Fibroblast of mammary gland (primary cell): ENCODE measurements around the gene CHCHD4.

Experiments
- DNase-seq: peaks from one replicate; pipeline ENCODE4 v3.0.0-alpha.2; 2010; ENCODE audit warnings: low read depth
- H3K4me3 ChIP-seq: 2 replicates; pipeline ENCODE4 v1.5.1; 2011; ENCODE audit warnings: low read depth, mild to moderate bottlenecking, low read length, moderate library complexity; ENCODE audit not compliant: control insufficient read depth
- TF ChIP-seq, protein P1 (sequence below): conservative IDR thresholded peaks from 2 replicates; pipeline ENCODE4 v1.5.1; 2011; ENCODE audit warnings: low read depth, low read length, inconsistent platforms; ENCODE audit not compliant: control insufficient read depth, insufficient read depth

Gene CHCHD4

DNA sequence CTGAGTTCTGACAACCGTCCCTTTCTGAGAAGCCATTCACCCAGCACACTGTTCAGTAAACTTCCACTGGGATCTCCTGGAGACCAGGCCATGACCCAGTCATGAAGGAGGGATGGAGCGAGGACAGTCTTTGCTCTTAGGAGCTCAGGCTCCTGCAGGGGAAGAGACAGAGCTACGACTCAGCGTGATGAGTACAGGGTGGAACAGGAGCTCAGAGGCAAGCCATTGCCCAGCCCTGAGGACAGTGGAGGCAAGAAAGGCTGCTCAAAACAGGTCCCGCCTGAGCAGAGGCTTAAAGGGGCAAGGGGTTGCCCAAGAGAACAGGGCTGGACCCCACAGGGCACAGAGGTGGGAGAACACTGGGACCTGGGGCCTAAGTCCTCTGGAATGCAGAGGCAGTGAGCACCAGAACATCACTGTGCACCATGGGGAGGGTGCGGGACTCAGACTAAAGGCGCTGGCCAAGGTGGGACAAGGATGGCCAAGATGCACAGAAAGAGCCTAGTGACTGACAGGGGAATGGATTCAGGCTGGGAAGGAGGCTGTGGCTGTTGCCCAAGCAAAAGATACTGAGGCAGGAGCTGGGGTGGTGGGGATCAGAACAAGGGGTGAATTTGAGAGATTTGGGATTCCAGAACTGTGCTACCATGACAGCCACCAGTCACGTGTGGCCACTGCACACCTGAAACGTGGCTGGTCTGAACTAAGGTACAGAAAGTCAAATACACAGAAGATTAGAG, 26.0 kb upstream of the CHCHD4 start:
- TF ChIP-seq, protein P1, sequence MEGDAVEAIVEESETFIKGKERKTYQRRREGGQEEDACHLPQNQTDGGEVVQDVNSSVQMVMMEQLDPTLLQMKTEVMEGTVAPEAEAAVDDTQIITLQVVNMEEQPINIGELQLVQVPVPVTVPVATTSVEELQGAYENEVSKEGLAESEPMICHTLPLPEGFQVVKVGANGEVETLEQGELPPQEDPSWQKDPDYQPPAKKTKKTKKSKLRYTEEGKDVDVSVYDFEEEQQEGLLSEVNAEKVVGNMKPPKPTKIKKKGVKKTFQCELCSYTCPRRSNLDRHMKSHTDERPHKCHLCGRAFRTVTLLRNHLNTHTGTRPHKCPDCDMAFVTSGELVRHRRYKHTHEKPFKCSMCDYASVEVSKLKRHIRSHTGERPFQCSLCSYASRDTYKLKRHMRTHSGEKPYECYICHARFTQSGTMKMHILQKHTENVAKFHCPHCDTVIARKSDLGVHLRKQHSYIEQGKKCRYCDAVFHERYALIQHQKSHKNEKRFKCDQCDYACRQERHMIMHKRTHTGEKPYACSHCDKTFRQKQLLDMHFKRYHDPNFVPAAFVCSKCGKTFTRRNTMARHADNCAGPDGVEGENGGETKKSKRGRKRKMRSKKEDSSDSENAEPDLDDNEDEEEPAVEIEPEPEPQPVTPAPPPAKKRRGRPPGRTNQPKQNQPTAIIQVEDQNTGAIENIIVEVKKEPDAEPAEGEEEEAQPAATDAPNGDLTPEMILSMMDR: no peak
- DNase-seq: no peak
- no peak overlapping the region for H3K4me3 ChIP-seq

DNA sequence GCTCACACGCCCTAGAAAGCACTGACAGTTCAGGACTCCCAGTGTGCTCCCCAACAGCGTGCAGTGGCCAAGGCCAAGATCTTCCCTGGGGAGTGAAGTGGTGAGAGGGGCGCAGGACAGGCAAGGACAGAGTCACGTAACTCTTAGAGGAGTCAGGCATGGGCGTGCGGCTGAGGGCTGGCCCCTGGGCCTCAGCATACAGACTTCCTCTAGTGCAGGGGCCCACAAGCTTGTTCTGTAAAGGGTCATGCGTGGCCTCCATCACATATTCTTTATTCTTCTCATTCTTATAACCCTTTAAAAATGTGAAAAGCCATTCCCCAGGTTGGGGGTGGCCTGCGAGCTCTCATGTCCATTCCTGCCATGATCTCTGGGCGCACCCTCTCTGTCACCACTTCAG, 25.4 kb upstream of the CHCHD4 start:
- TF ChIP-seq, protein P1: no peak
- H3K4me3 ChIP-seq: no peak overlapping the region
- no peak for DNase-seq

DNA sequence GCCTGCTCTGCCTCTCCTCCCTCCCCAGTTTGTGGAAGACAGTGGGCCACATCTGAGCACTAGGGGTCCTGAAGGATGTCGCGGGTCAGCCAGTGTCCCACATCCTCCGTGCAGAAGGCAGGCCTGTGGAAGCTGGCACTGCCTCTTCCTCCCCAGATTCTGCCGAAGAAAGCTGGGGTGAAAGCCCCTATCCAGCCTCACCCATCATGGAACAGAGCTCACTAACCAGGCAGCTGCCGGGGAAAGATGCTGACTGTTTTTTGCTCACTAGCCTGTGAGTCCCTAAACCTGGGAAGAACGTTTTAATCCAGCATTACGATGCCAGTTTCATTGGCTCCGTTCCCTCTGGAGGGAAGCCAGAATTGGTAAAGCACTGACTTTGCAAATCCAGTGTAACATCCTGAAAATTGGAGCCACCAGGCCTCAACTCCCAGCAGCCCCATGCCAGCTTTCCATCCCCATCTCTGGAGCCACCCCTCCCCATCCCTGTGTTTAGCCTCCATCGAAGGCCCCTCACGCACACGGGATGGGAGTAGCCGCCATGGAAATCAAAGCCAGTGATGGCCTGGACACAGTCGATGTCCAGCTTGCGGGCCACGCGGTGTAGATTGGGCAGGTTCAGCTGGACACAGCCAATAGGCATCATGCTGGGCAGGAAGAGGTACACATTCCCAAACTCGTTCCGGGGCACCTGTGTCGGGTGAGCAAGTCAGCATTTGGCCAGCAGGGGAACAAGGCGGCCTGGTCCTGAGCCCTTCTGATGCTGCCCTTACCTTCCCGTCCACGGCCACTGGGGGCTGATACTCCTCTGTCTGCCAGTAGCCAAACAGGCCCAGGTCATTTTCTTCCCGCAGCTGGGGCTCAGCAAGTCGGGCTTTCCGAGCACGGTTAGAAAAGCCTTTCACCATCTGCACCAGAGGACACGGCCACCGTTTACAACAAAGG, 23.6 kb upstream of the CHCHD4 start:
- TF ChIP-seq, protein P1: no peak
- no peak for DNase-seq
- no peak overlapping the region for H3K4me3 ChIP-seq

DNA sequence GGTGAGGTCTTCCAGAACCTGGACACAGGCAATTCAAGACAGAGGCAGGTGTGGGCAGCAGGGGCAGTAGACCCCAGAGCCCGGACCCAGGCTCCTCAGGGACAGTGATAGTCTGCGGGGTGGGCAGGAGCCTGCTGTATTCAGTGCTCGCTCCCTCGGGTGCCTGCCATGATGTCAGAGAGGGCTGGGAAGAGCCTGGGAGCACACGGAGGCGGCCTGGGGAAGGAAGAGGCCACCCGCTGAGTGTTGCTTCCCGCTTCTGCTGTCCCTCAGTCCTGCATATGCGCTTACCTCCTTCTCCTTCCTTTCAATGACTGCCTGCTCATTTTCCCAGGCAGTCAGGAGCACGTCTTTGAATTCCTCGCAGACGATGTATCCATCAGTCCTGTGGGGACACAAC, 22.9 kb upstream of the CHCHD4 start:
- H3K4me3 ChIP-seq: no peak overlapping the region
- TF ChIP-seq, protein P1: no peak
- DNase-seq: no peak

DNA sequence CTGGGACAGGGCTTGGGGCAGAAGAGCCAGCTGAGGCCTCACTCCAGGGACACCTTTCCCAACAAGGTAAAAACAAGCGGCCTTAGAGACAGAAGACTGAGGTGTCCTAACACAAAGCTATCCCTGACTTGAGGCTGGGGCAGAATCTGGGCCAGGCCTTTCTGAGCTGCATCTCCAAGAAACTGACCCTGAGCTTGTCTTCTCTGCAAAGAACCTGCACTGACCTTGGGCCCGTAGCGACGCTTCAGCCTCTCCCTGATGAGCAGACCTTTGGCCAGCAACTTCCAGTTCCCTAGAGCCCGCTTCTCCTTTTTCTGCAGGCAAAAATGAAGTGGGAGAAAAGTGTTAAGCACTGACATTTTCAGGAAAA, 22.4 kb upstream of the CHCHD4 start:
- TF ChIP-seq, protein P1: no peak
- DNase-seq: no peak
- no peak overlapping the region for H3K4me3 ChIP-seq

DNA sequence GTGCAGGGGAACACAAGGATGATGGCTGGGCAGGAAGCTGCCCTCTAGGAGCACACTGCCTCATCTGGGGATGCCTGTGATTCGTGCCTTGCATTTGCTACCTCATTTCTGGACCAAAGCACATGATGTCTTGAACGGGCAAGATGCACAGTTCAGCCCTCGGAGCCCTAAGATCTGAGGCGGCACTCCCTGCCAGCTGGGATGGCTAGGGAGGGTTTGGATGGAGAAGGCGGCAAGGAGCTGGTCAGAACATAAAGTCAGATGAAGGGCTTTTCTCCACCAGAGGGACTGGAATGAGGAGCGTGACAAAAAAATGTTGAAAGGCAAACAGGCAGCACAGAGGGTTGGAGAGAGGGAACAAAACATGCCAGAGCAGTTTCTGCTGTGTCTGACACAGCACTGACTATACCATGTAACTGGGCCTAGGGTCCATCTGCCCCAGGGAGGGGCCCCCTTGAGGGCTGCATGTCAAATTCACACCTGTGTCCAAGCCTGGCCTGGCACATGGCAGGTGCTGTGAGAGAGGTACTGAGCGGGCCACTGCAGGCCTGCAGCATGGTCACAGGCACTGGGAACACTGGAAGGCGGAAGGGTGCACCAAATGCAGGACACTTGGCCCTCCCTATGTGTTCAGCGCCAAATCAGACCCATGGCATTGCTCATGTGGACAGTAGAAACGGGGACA, 21.9 kb upstream of the CHCHD4 start:
- no peak for DNase-seq
- TF ChIP-seq, protein P1: no peak
- no peak overlapping the region for H3K4me3 ChIP-seq
